Hematopoietic multipotent progenitor cell treated with erythropoietin and hydrocortisone succinate and interleukin-3 and kit ligand, for 6 days (in vitro differentiated cells): ENCODE data around the gene SLC9A3.

ENCODE experiments used
- DNase-seq: peaks from one replicate; pipeline ENCODE4 v3.0.0-alpha.2; 2015

Gene SLC9A3

DNA sequence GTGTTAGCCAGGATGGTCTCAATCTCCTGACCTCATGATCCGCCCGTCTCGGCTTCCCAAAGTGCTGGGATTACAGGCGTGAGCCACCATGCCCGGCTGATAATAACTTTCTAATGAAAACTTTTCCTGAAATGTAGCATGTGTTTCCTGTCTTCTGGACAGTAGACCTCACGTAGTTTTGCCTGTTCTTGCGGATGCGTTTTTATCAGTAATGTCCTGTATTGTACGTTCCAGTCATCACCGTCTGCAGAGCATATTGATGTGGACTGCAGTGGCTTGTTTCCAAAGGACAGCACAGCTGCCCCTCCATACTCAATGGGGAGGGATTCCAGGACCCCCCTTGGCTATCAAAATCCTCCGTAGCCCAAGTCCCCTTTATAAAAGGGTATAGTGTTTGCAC is 68.4 kb downstream of the SLC9A3 start:
- DNase-seq, result no peak

DNA sequence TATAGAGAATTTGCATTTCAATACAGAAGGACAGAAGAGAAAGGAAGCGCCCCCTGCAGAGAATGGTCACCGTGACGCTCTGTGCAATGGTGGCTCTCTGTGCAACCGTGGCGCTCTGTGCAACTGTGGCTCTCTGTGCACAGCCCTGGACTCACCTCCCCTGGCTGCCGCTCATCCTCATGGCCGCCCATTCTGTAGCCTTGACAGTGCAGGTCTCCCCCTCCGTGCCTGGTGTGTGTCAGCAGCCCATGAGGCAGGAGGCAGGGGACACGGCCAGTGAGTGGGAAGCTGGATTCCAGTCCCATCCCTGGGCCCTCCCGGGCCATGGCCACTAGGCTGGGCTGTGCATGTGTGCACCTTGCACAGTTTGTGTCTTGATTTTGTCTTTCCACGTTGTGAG is 69.3 kb downstream of the SLC9A3 start:
- DNase-seq, result no peak

DNA sequence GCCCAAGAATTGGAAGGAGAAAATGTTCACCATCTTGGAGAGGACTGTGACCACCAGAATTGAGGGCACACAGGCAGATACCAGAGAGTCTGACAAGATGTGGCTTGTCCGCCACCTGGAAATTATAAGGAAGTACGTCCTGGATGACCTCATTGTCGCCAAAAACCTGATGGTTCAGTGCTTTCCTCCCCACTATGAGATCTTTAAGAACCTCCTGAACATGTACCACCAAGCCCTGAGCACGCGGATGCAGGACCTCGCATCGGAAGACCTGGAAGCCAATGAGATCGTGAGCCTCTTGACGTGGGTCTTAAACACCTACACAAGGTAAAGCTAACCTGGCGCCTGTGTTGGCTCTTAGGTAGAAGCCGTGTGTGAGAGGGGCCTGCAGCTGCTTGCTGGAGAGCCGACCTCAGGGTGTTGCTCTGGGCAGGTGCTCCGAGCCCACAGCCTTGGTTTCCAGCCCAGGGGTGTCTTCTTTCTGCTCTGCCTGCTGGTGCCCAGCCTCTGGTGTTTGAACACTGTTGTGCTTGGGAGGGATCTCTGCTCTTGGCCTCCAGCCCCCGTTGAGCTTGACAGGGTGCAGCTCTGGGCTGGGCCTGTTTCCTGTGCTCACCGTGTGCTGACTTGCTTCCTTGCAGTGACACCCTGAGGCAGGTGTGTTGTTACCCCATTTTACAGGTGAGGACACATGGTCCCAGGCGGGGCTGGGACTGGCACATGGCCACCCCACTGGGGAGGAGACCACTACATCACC is 70.3 kb downstream of the SLC9A3 start:
- DNase-seq, result no peak

DNA sequence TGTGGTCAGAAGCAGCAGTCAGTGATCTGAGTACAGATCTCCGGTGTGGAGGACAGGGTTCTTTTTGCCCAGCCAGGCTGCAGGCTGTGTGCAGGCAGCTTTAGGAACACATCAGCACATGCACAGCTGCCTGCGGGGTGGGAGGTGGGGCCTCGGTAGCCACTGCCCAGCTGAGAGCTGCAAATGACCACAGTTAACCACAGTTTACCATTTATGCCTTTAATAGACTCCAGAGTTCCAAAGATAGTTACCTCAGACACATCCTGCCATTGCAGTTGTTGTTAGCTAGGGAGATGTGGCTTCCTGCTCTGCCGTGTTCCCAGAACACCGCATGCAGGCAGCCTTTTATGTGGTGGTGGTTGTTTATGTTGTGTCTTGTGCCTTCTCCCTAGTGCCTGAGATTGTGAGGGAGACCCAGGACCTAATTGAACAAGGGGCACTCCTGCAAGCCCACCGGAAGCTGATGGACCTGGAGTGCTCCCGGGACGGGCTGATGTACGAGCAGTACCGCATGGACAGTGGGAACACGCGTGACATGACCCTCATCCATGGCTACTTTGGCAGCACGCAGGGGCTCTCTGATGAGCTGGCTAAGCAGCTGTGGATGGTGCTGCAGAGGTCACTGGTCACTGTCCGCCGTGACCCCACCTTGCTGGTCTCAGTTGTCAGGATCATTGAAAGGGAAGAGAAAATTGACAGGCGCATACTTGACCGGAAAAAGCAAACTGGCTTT is 71.1 kb downstream of the SLC9A3 start:
- no peak for DNase-seq

DNA sequence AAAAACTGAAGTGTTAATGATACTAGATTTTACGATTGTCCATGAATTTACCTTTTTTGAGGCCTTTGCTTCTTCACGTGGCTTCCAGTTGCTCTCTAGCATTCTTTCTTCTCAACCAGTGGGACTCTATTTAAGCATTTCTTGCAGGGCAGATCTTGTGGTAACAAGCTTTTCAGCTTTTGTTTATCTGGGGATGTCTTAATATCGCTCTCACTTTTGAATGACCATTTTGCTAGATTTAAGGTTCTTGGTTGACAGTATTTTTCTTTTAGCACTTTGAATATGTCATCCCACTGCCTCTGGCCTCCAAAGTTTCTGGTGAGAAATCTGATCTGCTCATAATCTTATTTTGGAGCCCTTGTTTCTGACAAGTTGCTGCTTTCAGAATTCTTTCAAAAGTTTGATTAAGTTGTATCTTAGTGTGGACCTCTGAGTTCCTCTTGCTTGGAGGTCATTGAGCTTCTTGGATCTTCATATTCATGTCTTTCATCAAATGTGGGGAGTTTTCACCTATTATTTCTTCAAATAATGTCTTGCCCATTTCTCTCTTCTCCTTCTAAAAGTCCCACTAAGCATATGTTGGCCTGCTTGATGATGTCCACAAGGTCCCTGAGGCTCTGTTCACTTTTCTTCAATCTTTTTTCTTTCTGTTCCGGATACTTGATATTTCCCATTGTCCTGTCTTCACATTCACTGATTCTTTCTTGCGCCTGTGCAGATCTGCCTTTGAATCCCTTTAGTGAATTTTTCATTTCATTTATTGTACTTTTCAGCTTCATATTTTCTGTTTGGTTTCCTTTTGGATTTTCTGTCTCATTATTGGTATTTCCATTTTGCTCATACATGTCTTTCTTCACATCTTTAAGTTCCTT is 72.4 kb downstream of the SLC9A3 start:
- no peak for DNase-seq

DNA sequence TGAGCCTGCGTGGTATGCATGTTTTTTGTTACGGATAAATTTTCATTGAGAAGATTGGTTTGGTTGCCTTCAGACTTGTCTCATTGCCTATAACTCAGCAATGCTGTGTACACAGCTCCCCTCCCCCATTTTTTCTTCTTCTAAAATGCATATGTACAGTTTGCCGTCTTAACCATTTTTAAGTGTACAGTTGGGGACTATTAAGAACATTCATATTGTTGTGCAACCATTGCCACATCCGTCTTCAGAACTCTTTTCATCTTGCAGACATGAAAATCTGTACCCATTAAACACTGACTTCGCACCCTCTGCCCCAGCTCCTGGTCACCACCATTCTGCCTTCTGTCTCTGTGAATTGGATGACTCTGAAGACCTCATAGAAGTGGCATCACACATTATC is 75.1 kb downstream of the SLC9A3 start:
- DNase-seq, result no peak

DNA sequence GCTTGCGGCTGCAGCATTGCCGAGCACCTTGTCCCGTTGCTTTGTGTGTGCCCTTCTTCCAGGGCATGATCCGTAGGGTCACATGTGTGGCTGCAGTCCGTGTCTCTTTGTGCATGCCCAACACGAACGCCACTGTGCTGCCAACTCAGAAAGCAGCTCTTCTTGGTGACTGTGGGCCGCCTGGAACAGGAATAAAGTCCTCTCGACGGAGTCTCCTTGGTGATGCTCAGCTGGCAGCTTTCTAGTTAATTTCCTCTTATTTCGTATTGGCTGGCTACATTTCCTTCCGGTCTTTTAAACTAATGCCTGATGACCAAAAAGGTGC is 75.5 kb downstream of the SLC9A3 start:
- no peak for DNase-seq

DNA sequence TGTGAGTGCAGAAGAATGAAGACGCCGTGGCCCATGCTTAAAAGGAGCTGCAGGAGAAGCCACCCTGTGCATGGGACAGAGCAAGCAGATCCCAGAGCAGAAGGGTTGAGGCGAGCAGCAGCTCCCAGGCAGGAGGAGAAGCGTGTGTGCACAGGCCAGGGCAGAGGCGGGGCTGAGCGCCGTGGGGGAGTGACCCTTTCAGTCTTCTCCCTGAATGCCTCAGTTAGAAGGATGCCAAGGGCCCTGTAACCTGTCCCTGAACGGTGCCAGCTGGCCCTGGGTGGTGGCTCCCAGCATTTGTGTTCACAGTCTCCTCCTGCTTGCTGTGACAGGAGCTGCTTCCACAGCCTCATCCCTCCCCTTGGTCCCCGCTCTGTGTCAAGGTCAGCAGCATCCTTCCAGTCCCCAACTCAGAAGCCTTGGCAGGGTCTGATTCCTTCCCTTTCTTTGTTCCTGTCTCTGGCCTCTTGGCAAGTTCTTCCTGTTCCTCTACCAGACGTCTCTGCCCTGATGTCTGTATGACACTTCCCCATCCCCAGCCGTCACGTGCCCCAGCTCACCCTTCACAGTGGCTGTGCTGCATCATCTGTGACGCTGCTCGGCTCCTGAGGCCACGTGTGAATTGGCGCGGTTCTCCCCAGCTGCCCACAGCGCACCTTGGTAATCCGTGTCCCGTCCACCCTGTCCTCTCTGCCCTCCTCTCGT is 76.0 kb downstream of the SLC9A3 start:
- no peak for DNase-seq

DNA sequence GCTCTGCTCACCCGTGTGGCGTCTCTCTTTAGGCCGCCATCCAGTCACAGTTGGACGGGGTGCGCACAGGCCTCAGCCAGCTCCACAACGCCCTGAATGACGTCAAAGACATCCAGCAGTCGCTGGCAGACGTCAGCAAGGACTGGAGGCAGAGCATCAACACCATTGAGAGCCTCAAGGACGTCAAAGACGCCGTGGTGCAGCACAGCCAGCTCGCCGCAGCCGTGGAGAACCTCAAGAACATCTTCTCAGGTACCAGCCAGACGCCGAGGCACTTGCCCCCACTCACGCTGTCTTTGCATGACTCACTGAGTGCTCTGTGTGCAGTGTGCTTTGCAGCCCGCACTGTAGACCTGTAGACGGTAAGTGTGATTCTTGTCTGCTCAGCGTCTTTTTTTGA is 76.7 kb downstream of the SLC9A3 start:
- no peak for DNase-seq

DNA sequence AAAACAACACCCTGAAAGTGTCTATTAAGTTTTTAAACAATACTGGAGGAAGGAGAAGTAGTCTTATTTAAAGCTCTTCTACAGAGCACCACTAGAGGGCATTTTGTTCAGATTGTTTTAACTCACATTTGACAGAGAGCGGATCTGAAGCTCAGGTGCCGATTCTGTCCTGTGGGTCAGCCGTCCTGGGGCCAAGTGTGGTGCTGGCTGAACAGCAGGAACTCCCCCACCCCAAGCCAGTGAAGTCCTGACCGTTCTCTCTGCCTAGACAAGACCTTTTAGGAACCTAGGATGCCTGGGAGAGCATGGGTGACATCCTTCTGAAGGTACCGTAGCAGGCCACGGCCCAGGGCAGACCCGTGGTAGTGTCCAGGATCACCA is 77.4 kb downstream of the SLC9A3 start:
- peak; percentile 80 for DNase-seq

DNA sequence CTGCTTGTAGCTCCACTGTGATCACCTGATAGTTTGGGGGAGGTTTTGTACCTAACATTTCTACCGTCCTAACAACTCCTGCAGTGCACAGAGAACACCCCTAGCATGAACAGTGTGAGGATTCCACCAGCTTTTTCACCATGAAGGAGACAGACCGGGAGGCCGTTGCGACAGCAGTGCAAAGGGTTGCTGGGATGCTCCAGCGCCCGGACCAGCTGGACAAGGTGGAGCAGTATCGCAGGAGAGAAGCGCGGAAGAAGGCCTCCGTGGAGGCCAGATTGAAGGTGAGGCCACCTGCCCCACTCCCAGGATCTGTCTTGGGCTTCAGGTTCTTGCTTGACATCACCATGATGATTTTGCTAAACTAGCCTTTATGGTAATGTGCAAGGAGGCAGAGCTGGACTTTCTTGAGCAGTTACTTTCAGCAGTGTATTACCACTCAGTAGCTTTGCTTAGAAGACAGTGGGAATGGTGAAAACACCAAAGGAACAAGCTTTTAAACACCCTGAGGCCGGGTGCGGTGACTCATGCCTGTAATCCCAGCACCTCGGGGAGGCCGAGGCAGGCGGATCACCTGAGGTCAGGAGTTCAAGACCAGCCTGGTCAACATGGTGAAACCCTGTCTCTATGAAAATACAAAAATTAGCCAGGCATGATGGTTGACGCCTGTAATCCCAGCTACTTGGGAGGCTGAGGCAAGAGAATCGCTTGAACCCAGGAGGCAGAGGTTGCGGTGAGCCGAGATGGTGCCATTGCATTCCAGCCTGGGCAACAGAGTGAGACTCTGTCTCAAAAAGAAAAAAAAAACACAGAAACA is 78.0 kb downstream of the SLC9A3 start:
- no peak for DNase-seq

DNA sequence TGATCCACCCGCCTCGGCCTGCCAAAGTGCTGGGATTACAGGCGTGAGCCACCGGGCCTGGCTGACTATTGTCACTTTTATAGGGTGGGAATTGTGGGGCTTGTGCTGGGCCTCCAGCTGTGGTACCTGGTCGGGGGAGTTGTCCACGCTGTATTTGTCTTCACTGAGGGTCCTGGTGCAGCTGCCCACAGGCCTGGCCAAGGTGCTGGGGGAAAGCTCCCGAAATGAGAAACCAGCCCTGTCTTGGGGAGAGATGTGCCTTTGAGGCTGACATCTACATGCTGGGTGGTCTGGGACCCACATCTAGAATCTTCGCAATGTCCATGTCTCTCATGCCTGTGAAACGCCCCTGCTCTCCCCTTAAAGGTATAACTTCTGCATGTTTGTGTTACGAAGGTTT is 78.7 kb downstream of the SLC9A3 start:
- no peak for DNase-seq

DNA sequence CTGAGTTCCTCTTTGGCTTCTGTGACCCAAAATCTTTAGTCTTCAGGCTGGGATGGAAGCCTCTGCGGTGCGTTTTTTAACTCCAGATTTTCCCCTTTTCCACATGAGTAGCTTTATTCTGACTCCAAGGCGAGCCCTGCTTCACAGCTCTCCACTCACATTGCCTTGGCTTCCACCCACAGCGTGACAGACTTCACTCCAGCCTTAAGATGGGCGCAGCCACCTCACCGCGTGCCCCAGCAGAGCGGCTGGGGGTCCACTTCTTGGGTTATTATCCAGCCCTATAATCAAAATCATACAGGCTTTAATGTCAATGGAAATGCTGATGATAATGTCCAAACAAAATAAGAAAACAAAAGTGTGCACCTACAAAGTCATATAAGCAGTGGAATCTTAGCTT is 80.0 kb downstream of the SLC9A3 start:
- no peak for DNase-seq

DNA sequence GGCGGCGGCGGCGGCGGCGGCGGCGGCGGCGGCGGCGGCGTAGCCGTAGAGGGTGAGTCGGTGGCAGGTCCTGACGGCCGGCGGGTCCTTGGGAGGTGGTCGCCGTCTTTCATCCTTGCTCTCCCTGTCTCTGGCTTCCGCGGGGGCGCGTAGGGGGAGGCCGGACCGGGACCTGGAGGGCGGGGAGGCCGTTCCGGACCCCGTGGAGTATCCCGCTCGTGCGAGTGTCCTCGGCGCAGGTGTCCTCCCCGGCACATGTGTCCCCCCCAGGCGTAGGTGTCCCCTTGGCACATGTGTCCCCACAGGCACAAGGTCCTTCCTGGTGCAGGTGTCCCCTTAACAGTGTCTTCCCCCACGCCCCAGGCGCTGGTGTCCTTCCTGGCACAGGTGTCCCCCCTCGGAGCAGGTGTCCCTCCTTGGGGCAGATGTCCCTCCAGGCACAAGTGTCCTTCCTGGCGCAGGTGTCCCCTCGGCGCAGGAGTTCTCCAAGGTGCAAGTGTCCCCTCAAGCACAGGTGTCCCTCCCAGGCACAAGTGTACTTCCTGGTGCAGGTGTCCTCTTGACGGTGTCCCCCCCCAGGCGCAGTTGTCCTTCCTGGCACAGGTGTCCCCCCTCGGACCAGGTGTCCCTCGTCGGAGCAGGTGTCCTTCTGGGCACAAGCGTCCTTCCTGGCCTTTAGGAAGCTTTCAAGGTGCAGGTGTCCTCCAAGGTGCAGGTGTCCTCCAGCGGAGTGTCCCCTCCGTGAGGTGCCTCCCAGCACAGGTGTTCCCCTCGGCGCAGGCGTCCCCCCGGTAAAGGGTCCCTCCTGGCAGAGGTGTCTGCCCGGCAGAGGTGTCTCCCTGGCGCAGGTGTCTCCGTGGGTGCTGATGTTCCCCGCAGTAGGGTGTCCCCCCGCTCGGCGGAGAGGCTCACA is 80.8 kb downstream of the SLC9A3 start:
- DNase-seq, result peak; percentile 34

DNA sequence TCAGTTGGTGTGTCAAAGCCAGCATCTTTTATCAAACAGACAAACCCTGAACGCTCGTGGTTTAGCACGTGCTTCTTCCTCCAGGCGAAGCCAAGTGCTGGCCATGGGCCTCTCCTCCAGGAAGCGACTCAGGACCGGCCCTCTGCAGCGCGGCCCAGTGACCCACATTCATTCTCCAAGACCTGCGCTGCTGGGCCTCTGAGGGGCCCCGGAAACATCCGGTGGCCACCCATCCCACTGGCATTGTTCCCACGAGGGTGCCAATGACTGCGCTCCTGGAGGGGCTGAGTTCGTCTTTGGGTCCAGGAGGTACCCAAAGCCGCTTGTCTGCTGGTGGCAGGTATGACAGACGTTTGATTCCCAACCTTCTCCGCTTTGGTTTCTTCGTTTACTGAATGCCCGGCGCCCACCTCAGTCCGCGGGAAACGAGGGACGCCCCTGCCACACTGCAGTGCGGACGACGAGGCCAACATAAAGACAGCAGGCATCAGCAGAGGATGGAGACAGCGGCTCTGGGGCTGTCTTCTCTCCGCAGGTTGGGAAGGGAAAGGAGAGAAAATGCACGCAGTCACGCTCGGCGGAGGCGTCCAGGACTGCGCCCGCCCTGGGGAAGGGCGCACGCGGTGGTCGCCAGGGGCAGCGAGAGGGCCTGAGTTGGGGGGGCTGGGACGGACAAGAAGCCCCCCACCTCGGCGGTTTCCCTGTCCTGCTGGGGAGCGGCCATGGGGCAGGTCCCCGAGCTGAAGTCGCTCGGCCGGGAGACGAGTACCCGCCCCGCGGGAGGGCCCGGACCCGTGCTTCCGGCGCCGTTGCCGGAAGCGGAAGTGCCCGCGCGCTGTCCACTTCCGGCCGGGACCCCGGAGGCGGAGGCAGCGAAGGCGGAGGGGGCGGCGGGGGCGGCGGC is 81.7 kb downstream of the SLC9A3 start, which contains the start of gene EXOC3:
Gene EXOC3 (plus strand): TSS at position 842 of the 904 bp plus-strand sequence. CDS start 3,030 bp downstream, outside the sequence.
- peak; percentile 84 for DNase-seq

DNA sequence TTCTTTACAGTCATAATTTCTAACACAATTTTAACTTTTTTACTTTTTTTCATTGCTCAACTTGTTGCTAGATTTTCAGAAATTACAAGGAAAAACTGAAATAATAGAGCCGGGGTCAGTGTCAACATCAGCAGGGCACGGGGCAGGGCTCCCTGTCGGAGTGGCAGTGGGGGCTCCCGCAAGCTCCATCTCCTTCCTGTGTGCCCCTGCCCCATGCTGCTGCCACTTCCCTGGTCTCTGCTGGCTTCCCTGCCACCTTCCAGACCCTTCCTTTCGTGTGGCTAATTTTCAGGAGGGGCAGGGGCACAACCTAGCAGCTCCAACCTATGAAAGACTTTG is 82.3 kb downstream of the SLC9A3 start:
- no peak for DNase-seq

DNA sequence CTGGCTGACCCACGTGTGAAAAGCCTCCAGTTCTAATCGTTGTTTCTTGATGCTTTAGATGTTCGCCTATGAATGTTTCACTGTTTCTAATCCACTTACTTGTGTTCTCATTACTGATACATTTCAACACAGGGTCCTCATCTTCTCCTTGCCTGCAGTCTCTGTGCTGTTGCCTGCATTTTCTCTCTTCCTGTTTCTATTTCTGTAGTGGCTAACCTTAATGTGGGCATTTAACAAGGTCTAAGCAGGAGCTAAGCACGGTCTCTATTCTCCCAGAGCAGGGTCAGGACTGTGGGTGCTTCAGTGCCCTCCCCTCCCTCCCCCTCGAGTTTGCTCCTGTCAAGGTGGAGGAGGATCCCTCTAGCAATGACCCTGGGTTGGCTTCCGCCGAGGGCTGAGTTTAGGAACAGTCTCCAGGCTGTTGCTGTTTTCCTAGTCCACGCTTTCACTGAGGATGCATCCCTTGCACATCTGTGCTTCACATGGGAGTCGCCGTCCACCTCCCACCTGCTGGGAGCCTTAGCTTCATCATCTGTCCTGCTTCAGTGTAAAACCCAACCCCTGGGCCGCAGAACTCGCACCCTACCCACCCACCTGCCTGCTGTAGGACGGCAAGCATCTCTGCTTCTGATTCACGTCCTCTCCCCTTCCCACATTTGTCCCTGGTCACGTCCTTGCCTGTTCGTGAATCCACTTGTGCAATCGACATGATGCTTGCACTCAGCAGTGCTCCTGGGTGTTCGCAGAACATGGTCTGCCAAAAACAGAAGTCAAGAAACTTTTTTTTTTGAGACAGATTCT is 83.6 kb downstream of the SLC9A3 start:
- DNase-seq, result no peak

DNA sequence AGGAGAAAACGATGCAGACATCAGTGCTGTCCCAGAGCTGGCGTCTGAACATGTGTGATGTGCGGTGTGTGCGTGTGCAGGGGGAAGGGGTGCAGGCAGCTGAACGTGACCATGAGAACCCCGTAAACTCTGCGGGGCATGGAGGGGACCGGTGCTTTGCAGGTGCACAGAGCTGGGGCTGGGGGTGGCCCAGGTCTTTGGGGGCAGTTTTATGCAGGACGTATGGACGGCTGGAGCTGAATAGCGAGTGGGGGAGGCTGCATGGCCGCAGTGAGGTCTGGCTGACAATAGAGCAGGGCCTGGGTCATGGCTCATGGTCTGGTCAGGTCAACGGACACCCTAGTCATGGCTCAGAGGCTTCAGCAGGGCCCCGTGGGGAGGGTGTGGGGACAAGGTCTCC is 84.6 kb downstream of the SLC9A3 start:
- DNase-seq, result no peak

DNA sequence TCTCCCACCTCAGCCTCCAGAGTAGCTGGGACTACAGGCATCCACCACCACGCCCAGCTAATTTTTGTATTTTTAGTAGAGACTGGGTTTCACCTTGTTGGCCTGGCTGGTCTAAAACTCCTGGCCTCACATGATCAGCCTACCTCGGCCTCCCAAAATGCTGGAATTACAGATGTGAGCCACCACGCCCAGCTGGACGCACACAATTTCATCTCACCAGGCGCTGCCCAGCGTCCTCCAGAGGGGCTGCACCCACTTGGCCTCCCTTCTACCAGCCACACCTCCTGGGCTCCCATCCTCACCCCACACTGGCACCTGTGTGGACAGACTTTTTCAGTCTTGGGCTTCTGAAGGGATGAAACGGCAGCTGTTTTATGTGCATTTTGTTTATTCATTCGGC is 85.1 kb downstream of the SLC9A3 start:
- DNase-seq, result no peak
